Liver (tissue), 9 donors: Measurements from ENCODE around the gene CDCA3. TPM values are rescaled to one million over a fixed set of nuclear protein-coding genes. Genes with fewer than 3 reads are reported as not detected.
"Not testable (repeated sequence)": the region's sequence is repeated elsewhere in the genome, so short reads cannot be mapped to it uniquely, and the experiment has no call there.

ENCODE experiments used
- DNase-seq: peaks from one replicate; pipeline ENCODE4 v3.0.0-alpha.2; 2017; ENCODE audit warnings: low spot score
- H3K27ac ChIP-seq, 2 donors: one replicate each; pipeline ENCODE4 v1.7.0; 2013; ENCODE audit warnings: inconsistent platforms in 2 of 2, low read length in 2 of 2, control low read depth in 1 of 2, low read depth in 1 of 2, mild to moderate bottlenecking in 1 of 2
- H3K27me3 ChIP-seq, 4 donors: one replicate each; pipeline versions ENCODE4 v1.6.1 to v1.7.0; 2013; ENCODE audit warnings: low read length in 3 of 4, inconsistent platforms in 1 of 4, mild to moderate bottlenecking in 1 of 4, moderate library complexity in 1 of 4; ENCODE audit not compliant: control insufficient read depth in 4 of 4, insufficient read depth in 4 of 4
- H3K36me3 ChIP-seq, 4 donors: one replicate each; pipeline versions ENCODE4 v1.6.1 to v1.7.0; 2013; ENCODE audit warnings: low read length in 3 of 4, mild to moderate bottlenecking in 3 of 4, low read depth in 1 of 4, moderate library complexity in 1 of 4; ENCODE audit not compliant: control insufficient read depth in 4 of 4, insufficient read depth in 3 of 4
- H3K4me1 ChIP-seq, 4 donors: one replicate each; pipeline versions ENCODE4 v1.6.1 to v1.7.0; 2013; ENCODE audit warnings: low read length in 3 of 4, mild to moderate bottlenecking in 3 of 4, moderate library complexity in 1 of 4; ENCODE audit not compliant: control insufficient read depth in 4 of 4, insufficient read depth in 4 of 4
- H3K4me3 ChIP-seq, 3 donors: one replicate each; pipeline versions ENCODE4 v1.6.1 to v1.7.0; 2013; ENCODE audit warnings: low read length in 3 of 3, control low read depth in 1 of 3, low read depth in 1 of 3, mild to moderate bottlenecking in 1 of 3
- H3K9ac ChIP-seq, 2 donors: one replicate each; pipeline ENCODE4 v1.7.0; 2013; ENCODE audit warnings: low read length in 2 of 2, mild to moderate bottlenecking in 2 of 2, moderate library complexity in 2 of 2, control low read depth in 1 of 2, low read depth in 1 of 2
- H3K9me3 ChIP-seq, 4 donors: one replicate each; pipeline versions ENCODE4 v1.6.1 to v1.7.0; 2013; ENCODE audit warnings: low read length in 3 of 4; ENCODE audit not compliant: control insufficient read depth in 4 of 4
- EGR1 ChIP-seq, 2 donors: IDR thresholded peaks; 2 replicates each; pipeline ENCODE4 v1.6.1; 2016 to 2018; ENCODE audit warnings: antibody characterized with exemption in 2 of 2, low read depth in 2 of 2
- FOXA1 ChIP-seq: IDR thresholded peaks from 2 replicates; pipeline ENCODE4 v1.6.1; 2016; ENCODE audit warnings: antibody characterized with exemption
- FOXA2 ChIP-seq: IDR thresholded peaks from 2 replicates; pipeline ENCODE4 v1.6.1; 2016; ENCODE audit warnings: antibody characterized with exemption
- GABPA ChIP-seq, 2 donors: IDR thresholded peaks in 1 of 2; conservative IDR thresholded peaks in 1 of 2; 2 replicates each; pipeline ENCODE4 v1.6.1; 2016; ENCODE audit warnings: antibody characterized with exemption in 2 of 2, mild to moderate bottlenecking in 1 of 2, moderate library complexity in 1 of 2
- HNF4A ChIP-seq, 2 donors: conservative IDR thresholded peaks; 2 replicates each; pipeline ENCODE4 v1.6.1; 2016; ENCODE audit warnings: antibody characterized with exemption in 2 of 2, mild to moderate bottlenecking in 2 of 2
- HNF4G ChIP-seq: IDR thresholded peaks from 2 replicates; pipeline ENCODE4 v1.6.1; 2016; ENCODE audit warnings: antibody characterized with exemption
- JUND ChIP-seq, 2 donors: IDR thresholded peaks; 2 replicates each; pipeline ENCODE4 v1.6.1; 2016; ENCODE audit warnings: antibody characterized with exemption in 2 of 2
- NR2F2 ChIP-seq: IDR thresholded peaks from 2 replicates; pipeline ENCODE4 v1.6.1; 2016; ENCODE audit warnings: antibody characterized with exemption
- RAD21 ChIP-seq, 2 donors: IDR thresholded peaks; 2 replicates each; pipeline ENCODE4 v1.6.1; 2016; ENCODE audit warnings: antibody characterized with exemption in 2 of 2, mild to moderate bottlenecking in 2 of 2
- RXRA ChIP-seq, 2 donors: IDR thresholded peaks; 2 replicates each; pipeline ENCODE4 v1.6.1; 2017 to 2018; ENCODE audit warnings: antibody characterized with exemption in 2 of 2, mild to moderate bottlenecking in 1 of 2
- SP1 ChIP-seq: IDR thresholded peaks from 2 replicates; pipeline ENCODE4 v1.6.1; 2018; ENCODE audit warnings: antibody characterized with exemption, mild to moderate bottlenecking
- TAF1 ChIP-seq: conservative IDR thresholded peaks from 2 replicates; pipeline ENCODE4 v1.6.1; 2016; ENCODE audit warnings: antibody characterized with exemption, mild to moderate bottlenecking
- YY1 ChIP-seq: IDR thresholded peaks from 2 replicates; pipeline ENCODE4 v1.6.1; 2016; ENCODE audit warnings: antibody characterized with exemption, mild to moderate bottlenecking
- WGBS: extraction: QIAGEN DNeasy Blood & Tissue Kit; methylation state at CpG from one replicate; pipeline ENCODE4 v1.1.7; 2013; 5-methylcytosine and 5-hydroxymethylcytosine counted together
- polyA plus RNA-seq, 2 donors: library from polyadenylated mRNA; stranded (reverse) in 1 of 2; unstranded in 1 of 2; fragments of 200-250 nt in 1 of 2; fragments of >200 nt in 1 of 2; fragmentation: Nextera tagmentation in 1 of 2; extraction: Ambion mirVana in 1 of 2; gene quantifications; one replicate each; pipeline versions ENCODE4 v1.2.1 to v1.2.3, GENCODE V29; 2013 to 2015
- total RNA-seq, 2 donors: library from RNA; depleted of rRNA; stranded (reverse); fragments of >200 nt; gene quantifications; one replicate each; pipeline ENCODE4 v1.2.3, GENCODE V29; 2014
- TF ChIP-seq, protein P1 (sequence below): IDR thresholded peaks from 2 replicates; pipeline ENCODE4 v1.6.1; 2016; ENCODE audit warnings: antibody characterized with exemption, mild to moderate bottlenecking
- TF ChIP-seq, protein P2 (sequence below): IDR thresholded peaks from 2 replicates; pipeline ENCODE4 v1.6.1; 2016; ENCODE audit warnings: antibody characterized with exemption
- TF ChIP-seq, protein P3 (sequence below): IDR thresholded peaks from 2 replicates; pipeline ENCODE4 v1.6.1; 2016; ENCODE audit warnings: antibody characterized with exemption
- TF ChIP-seq, protein P4 (sequence below): IDR thresholded peaks from 2 replicates; pipeline ENCODE4 v1.6.1; 2016; ENCODE audit warnings: antibody characterized with exemption
- TF ChIP-seq, protein P5 (sequence below): fragments of 150-350 bp; IDR thresholded peaks from 2 replicates; pipeline ENCODE4 v1.5.1; 2017; ENCODE audit warnings: improper control_type of control experiment, low read depth, low read length; ENCODE audit not compliant: missing input control
- donor health status: healthy.
- donor health status: healthy.
- donor health status: healthy.
- donor health status: healthy.
- donor health status: healthy.

The CDCA3 gene
- total and polyA plus RNA-seq, 4 donors = 0.25 to 26.0 (median 2.6) TPM

DNA sequence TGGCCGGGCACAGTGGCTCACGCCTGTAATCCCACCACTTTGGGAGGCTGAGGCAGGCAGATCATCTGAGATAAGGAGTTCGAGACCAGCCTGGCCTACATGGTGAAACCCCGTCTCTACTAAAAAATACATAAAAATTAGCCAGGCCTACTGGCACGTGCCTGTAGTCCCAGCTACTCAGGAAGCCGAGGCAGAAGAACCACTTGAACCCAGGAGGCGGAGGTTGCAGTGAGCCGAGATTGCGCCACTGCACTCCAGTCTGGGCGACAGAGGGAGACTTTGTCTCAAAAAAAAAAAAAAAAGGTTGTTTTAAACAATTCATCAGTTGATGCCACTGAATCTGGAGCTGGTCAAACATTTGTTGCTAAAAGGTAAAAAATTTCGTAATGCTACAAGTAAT lies 28.7 kb upstream of the CDCA3 start:
- not testable (repeated sequence) for H3K27me3 ChIP-seq

DNA sequence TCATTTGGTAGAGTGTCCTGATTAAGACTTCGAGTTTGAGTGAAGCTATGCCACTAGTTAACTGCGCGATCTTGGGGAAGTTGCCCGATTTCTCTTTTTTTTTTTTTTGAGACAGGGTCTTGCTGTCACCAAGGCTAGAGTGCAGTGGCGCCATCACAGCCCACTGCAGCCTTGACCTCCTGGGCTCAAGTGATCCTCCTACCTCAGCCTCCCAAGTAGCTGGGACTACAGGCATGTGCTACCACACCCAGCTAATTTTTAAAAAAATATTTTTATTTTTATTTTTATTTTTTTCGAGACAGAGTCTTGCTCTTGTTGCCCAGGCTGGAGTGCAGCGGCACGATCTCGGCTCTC lies 22.9 kb upstream of the CDCA3 start:
- Histone ChIP-seq H3K4me1 (peaks cover 0 to 37% (median 25%) of the 10 kb centered on the region in 4 donors), H3K4me3 (peak overlapping the region in 2 of 3 donors; percentile 56 to 69), H3K9ac (peak overlapping the region; percentile 45 to 62), H3K27ac (peak overlapping the region; percentile 54 to 75), H3K36me3 (peaks cover 4 to 12% (median 7%) of the 10 kb centered on the region in 4 donors)
- not testable (repeated sequence) for H3K9me3 ChIP-seq, H3K27me3 ChIP-seq, DNase-seq
- 63% methylated on average over 9 of the region's 9 CpGs for WGBS

More for the DNA sequence above, 28.7 kb upstream of the CDCA3 start:
- not testable (repeated sequence) for H3K4me1 ChIP-seq, H3K9me3 ChIP-seq, H3K9ac ChIP-seq, H3K4me3 ChIP-seq, DNase-seq, H3K27ac ChIP-seq, H3K36me3 ChIP-seq
- 75% methylated on average over 11 of the region's 11 CpGs for WGBS

DNA sequence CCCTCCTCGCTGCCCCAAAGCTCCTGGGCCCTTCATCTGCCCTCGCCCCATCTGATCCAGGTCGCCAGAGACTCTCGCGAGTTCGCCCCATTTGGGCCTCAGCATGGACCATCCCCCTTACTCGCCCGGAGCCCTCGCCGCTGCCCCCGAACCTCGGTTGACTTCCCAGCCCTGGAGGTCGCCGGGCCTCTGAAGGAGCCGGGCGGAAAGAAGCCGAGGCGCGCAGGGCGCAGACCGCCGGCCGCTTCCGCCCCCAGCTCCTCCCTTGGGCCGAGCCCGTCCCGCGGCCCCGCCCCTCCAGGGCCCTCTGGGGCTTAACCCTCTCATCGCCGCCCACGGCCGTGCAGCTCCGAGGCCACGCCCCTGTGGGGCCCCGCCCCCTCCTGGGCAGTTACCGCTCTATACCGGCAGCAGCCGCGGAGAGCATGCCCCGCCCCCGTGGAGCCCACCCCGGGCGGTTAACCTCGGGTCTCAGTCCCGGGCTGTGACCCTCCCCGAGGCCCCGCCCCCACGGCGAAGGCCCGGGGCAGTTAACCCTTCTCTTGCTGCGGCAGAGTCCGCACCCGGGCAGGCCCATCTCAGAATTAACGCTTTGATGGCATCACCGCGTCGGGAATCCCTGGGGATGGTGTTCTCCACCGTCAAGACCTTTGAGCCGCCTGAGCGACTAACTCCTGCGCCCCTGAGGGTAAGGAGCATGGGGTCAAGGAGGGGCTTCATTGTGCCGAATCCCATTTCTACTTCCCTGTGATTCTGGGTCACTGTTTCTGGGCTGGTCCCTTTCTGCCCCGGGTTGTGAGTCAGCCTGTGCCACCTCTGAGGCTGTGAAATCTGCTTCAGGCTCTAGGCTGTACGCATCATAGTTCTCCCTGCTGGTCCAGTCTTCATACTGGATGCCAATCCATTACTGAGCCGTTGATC lies 22.3 kb upstream of the CDCA3 start, which contains the start of gene SPSB2:
SPSB2 (minus strand) TSS at position 210 of the 921 bp plus-strand sequence. CDS start 402 bp downstream, outside the sequence.
- Histone ChIP-seq H3K27me3 (no peaks in the 10 kb centered on the region), H3K27ac (peak within 1 kb of the TSS; percentile 54 to 75), H3K9ac (peak within 1 kb of the TSS; percentile 45 to 65), H3K36me3 (peaks cover 4 to 12% (median 7%) of the 10 kb centered on the region in 4 donors), H3K9me3 (no peaks in the 10 kb centered on the region), H3K4me3 (peak within 1 kb of the TSS; percentile 69 to 76 (median 75)), H3K4me1 (peaks cover 0 to 44% (median 32%) of the 10 kb centered on the region in 4 donors)
- TF ChIP-seq FOXA1 (peak; percentile 4), SP1 (peak; percentile 67), HNF4A (conservative IDR thresholded peaks at IDR 0.05) (peak in 1 of 2 donors; percentile 15), RXRA (IDR thresholded peaks at IDR 0.05) (peak in 1 of 2 donors; percentile 21), YY1 (no peak), FOXA2 (no peak), RAD21 (IDR thresholded peaks at IDR 0.05) (peak; percentile 17 to 53), EGR1 (IDR thresholded peaks at IDR 0.05; ENCODE audit: low read depth in 2 of 2) (no peak), NR2F2 (peak; percentile 37), TAF1 (no peak), JUND (IDR thresholded peaks at IDR 0.05) (no peak), HNF4G (no peak), GABPA (IDR thresholded peaks at IDR 0.05 in 1 of 2, conservative IDR thresholded peaks at IDR 0.05 in 1 of 2) (peak in 1 of 2 donors; percentile 80)
- TF ChIP-seq, protein P1, sequence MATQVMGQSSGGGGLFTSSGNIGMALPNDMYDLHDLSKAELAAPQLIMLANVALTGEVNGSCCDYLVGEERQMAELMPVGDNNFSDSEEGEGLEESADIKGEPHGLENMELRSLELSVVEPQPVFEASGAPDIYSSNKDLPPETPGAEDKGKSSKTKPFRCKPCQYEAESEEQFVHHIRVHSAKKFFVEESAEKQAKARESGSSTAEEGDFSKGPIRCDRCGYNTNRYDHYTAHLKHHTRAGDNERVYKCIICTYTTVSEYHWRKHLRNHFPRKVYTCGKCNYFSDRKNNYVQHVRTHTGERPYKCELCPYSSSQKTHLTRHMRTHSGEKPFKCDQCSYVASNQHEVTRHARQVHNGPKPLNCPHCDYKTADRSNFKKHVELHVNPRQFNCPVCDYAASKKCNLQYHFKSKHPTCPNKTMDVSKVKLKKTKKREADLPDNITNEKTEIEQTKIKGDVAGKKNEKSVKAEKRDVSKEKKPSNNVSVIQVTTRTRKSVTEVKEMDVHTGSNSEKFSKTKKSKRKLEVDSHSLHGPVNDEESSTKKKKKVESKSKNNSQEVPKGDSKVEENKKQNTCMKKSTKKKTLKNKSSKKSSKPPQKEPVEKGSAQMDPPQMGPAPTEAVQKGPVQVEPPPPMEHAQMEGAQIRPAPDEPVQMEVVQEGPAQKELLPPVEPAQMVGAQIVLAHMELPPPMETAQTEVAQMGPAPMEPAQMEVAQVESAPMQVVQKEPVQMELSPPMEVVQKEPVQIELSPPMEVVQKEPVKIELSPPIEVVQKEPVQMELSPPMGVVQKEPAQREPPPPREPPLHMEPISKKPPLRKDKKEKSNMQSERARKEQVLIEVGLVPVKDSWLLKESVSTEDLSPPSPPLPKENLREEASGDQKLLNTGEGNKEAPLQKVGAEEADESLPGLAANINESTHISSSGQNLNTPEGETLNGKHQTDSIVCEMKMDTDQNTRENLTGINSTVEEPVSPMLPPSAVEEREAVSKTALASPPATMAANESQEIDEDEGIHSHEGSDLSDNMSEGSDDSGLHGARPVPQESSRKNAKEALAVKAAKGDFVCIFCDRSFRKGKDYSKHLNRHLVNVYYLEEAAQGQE = peak; percentile 43
- TF ChIP-seq, protein P2, sequence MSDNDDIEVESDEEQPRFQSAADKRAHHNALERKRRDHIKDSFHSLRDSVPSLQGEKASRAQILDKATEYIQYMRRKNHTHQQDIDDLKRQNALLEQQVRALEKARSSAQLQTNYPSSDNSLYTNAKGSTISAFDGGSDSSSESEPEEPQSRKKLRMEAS = peak; percentile 15
- TF ChIP-seq, protein P3, sequence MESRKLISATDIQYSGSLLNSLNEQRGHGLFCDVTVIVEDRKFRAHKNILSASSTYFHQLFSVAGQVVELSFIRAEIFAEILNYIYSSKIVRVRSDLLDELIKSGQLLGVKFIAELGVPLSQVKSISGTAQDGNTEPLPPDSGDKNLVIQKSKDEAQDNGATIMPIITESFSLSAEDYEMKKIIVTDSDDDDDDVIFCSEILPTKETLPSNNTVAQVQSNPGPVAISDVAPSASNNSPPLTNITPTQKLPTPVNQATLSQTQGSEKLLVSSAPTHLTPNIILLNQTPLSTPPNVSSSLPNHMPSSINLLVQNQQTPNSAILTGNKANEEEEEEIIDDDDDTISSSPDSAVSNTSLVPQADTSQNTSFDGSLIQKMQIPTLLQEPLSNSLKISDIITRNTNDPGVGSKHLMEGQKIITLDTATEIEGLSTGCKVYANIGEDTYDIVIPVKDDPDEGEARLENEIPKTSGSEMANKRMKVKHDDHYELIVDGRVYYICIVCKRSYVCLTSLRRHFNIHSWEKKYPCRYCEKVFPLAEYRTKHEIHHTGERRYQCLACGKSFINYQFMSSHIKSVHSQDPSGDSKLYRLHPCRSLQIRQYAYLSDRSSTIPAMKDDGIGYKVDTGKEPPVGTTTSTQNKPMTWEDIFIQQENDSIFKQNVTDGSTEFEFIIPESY = no peak
- TF ChIP-seq, protein P4, sequence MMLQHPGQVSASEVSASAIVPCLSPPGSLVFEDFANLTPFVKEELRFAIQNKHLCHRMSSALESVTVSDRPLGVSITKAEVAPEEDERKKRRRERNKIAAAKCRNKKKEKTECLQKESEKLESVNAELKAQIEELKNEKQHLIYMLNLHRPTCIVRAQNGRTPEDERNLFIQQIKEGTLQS = no peak
- TF ChIP-seq, protein P5, sequence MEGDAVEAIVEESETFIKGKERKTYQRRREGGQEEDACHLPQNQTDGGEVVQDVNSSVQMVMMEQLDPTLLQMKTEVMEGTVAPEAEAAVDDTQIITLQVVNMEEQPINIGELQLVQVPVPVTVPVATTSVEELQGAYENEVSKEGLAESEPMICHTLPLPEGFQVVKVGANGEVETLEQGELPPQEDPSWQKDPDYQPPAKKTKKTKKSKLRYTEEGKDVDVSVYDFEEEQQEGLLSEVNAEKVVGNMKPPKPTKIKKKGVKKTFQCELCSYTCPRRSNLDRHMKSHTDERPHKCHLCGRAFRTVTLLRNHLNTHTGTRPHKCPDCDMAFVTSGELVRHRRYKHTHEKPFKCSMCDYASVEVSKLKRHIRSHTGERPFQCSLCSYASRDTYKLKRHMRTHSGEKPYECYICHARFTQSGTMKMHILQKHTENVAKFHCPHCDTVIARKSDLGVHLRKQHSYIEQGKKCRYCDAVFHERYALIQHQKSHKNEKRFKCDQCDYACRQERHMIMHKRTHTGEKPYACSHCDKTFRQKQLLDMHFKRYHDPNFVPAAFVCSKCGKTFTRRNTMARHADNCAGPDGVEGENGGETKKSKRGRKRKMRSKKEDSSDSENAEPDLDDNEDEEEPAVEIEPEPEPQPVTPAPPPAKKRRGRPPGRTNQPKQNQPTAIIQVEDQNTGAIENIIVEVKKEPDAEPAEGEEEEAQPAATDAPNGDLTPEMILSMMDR = no peak
- 1% methylated on average over 66 of the region's 66 CpGs for WGBS
- peak; percentile 99 for DNase-seq
